ENCODE results near the gene R3HDM1.

GRCh38 chr2:135585586-135585985, 54.3 kb downstream of the R3HDM1 start:
- no peak for TF ChIP-seq POLR2A (IDR thresholded peaks at IDR 0.05)
- TF ChIP-seq CTCF (IDR thresholded peaks at IDR 0.05): no peak

All from thyroid gland (tissue), 4 donors.